ENCODE results near the gene CCDC150. TPM values are rescaled to one million over a fixed set of nuclear protein-coding genes. Genes with fewer than 3 reads are reported as not detected.

CCDC150 gene
- total and polyA plus RNA-seq, 9 of the 15 experiments (the other 6 are each of a cell fraction or from before 2014, with no cell fraction given), result 4.4 to 23.1 (median 11.3) TPM

DNA sequence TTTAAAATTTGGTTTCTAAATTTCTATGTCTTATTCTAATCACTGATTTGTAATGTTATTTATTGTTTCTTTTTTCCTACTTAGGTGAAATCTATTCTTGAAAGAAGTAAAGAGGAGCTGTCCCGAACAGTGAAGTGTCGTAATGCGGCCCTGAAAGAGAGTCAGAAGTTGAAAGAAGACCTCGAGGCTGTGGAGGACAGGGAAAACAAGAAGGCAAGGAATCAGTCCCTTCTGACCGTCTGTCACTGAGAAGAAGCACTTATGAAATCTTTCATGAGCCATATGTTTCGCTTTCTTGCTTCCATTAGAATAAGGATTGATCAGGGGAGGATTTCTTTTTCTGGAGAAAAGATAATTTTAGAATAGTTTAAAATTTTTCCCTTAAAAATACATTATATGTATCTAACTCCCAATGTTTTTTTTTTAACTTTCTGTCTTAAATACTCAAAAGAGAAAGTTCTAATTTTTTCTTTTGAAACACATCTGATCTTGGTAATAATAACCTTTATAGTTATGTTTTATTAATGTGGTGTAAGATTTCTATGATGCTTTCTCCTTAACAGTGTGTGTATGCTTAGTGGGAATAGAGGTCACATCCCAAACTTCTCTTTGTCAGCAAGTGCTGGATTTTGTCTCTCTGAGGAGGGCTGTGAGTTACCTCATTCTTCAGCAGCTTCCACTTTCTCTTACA, 79.0 kb downstream of the CCDC150 start (continued):
- TF ChIP-seq, protein P1, sequence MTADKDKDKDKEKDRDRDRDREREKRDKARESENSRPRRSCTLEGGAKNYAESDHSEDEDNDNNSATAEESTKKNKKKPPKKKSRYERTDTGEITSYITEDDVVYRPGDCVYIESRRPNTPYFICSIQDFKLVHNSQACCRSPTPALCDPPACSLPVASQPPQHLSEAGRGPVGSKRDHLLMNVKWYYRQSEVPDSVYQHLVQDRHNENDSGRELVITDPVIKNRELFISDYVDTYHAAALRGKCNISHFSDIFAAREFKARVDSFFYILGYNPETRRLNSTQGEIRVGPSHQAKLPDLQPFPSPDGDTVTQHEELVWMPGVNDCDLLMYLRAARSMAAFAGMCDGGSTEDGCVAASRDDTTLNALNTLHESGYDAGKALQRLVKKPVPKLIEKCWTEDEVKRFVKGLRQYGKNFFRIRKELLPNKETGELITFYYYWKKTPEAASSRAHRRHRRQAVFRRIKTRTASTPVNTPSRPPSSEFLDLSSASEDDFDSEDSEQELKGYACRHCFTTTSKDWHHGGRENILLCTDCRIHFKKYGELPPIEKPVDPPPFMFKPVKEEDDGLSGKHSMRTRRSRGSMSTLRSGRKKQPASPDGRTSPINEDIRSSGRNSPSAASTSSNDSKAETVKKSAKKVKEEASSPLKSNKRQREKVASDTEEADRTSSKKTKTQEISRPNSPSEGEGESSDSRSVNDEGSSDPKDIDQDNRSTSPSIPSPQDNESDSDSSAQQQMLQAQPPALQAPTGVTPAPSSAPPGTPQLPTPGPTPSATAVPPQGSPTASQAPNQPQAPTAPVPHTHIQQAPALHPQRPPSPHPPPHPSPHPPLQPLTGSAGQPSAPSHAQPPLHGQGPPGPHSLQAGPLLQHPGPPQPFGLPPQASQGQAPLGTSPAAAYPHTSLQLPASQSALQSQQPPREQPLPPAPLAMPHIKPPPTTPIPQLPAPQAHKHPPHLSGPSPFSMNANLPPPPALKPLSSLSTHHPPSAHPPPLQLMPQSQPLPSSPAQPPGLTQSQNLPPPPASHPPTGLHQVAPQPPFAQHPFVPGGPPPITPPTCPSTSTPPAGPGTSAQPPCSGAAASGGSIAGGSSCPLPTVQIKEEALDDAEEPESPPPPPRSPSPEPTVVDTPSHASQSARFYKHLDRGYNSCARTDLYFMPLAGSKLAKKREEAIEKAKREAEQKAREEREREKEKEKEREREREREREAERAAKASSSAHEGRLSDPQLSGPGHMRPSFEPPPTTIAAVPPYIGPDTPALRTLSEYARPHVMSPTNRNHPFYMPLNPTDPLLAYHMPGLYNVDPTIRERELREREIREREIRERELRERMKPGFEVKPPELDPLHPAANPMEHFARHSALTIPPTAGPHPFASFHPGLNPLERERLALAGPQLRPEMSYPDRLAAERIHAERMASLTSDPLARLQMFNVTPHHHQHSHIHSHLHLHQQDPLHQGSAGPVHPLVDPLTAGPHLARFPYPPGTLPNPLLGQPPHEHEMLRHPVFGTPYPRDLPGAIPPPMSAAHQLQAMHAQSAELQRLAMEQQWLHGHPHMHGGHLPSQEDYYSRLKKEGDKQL (CRISPR knock-in tag; IDR thresholded peaks at IDR 0.05; ENCODE audit: borderline replicate concordance), result no peak
- TF ChIP-seq FOSL1 (tag; conservative IDR thresholded peaks at IDR 0.05) (no peak), ZNF408 (CRISPR knock-in tag; IDR thresholded peaks at IDR 0.05; ENCODE audit: low read depth) (no peak)
- TF ChIP-seq, protein P2, sequence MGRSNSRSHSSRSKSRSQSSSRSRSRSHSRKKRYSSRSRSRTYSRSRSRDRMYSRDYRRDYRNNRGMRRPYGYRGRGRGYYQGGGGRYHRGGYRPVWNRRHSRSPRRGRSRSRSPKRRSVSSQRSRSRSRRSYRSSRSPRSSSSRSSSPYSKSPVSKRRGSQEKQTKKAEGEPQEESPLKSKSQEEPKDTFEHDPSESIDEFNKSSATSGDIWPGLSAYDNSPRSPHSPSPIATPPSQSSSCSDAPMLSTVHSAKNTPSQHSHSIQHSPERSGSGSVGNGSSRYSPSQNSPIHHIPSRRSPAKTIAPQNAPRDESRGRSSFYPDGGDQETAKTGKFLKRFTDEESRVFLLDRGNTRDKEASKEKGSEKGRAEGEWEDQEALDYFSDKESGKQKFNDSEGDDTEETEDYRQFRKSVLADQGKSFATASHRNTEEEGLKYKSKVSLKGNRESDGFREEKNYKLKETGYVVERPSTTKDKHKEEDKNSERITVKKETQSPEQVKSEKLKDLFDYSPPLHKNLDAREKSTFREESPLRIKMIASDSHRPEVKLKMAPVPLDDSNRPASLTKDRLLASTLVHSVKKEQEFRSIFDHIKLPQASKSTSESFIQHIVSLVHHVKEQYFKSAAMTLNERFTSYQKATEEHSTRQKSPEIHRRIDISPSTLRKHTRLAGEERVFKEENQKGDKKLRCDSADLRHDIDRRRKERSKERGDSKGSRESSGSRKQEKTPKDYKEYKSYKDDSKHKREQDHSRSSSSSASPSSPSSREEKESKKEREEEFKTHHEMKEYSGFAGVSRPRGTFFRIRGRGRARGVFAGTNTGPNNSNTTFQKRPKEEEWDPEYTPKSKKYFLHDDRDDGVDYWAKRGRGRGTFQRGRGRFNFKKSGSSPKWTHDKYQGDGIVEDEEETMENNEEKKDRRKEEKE (IDR thresholded peaks at IDR 0.05; ENCODE audit: borderline replicate concordance in 1 of 2, control insufficient read depth in 1 of 2, low read depth in 2 of 2, low read length in 1 of 2), result no peak

Measured in K562 (cell line).